CD8-positive, alpha-beta memory T cell (primary cell): Measurements from ENCODE around the gene RIN3. TPM values are rescaled to one million over a fixed set of nuclear protein-coding genes. Genes with fewer than 3 reads are reported as not detected.
"Not testable (repeated sequence)": the region's sequence is repeated elsewhere in the genome, so short reads cannot be mapped to it uniquely, and the experiment has no call there.

ENCODE experiments used
- CTCF ChIA-PET: fragments of 350-600 bp; sonication (Branson Sonifier 250); formaldehyde crosslinking; loops from one replicate; lab custom pipeline; 2021; ENCODE audit warnings: antibody characterized with exemption; lab: Charles Lee
- POLR2A ChIA-PET: fragments of 350-600 bp; sonication (Branson Sonifier 250); formaldehyde crosslinking; loops from one replicate; lab custom pipeline; 2021; ENCODE audit warnings: antibody characterized with exemption; lab: Charles Lee
- DNase-seq, 5 donors: peaks; one replicate each; pipeline versions ENCODE4 v3.0.0 to v3.0.0-alpha.2; 2020 to 2022; ENCODE audit warnings: mixed read lengths in 1 of 5
- H3K27ac ChIP-seq: one replicate; pipeline ENCODE4 v1.7.0; 2013; ENCODE audit warnings: low read depth, mild to moderate bottlenecking, low read length, moderate library complexity
- H3K27me3 ChIP-seq: 2 replicates; pipeline ENCODE4 v1.7.0; 2013; ENCODE audit warnings: low read length, mild to moderate bottlenecking; ENCODE audit not compliant: insufficient read depth, poor library complexity, severe bottlenecking
- H3K36me3 ChIP-seq: 2 replicates; pipeline ENCODE4 v1.7.0; 2013; ENCODE audit warnings: mild to moderate bottlenecking, low read length, moderate library complexity; ENCODE audit not compliant: insufficient read depth
- H3K4me1 ChIP-seq: 2 replicates; pipeline ENCODE4 v1.7.0; 2013; ENCODE audit warnings: mild to moderate bottlenecking, low read length, moderate library complexity; ENCODE audit not compliant: insufficient read depth
- H3K4me3 ChIP-seq: 2 replicates; pipeline ENCODE4 v1.7.0; 2013; ENCODE audit warnings: mild to moderate bottlenecking, low read length
- H3K9me3 ChIP-seq: 2 replicates; pipeline ENCODE4 v1.7.0; 2013; ENCODE audit warnings: mild to moderate bottlenecking, low read length
- H3K27ac Mint-ChIP-seq, 8 donors: one replicate each; pipeline ENCODE4 v1.8.0; 2020 to 2021; ENCODE audit warnings: mixed read lengths in 8 of 8, mild to moderate bottlenecking in 6 of 8, inconsistent platforms in 3 of 8, moderate library complexity in 3 of 8
- H3K27me3 Mint-ChIP-seq, 2 donors: one replicate each; pipeline ENCODE4 v1.8.0; 2020 to 2021; ENCODE audit warnings: mixed read lengths in 2 of 2, mild to moderate bottlenecking in 1 of 2, moderate library complexity in 1 of 2
- H3K36me3 Mint-ChIP-seq, 3 donors: one replicate each; pipeline ENCODE4 v1.8.0; 2020 to 2021; ENCODE audit warnings: mixed read lengths in 3 of 3, inconsistent platforms in 1 of 3, mild to moderate bottlenecking in 1 of 3
- H3K4me1 Mint-ChIP-seq, 3 donors: one replicate each; pipeline ENCODE4 v1.8.0; 2020 to 2021; ENCODE audit warnings: mixed read lengths in 3 of 3, inconsistent platforms in 1 of 3, mild to moderate bottlenecking in 1 of 3
- H3K4me3 Mint-ChIP-seq, 7 donors: one replicate each; pipeline ENCODE4 v1.8.0; 2020 to 2021; ENCODE audit warnings: mixed read lengths in 7 of 7, mild to moderate bottlenecking in 6 of 7, moderate library complexity in 4 of 7, inconsistent platforms in 2 of 7
- H3K9me3 Mint-ChIP-seq, 5 donors: one replicate each; pipeline ENCODE4 v1.8.0; 2020 to 2022; ENCODE audit warnings: mixed read lengths in 5 of 5, mild to moderate bottlenecking in 3 of 5, moderate library complexity in 2 of 5, inconsistent platforms in 1 of 5
- polyA plus RNA-seq: library from polyadenylated mRNA; unstranded; fragments of 300-500 nt; fragmentation: Illumina TruSeq; gene quantifications from one replicate; pipeline ENCODE4 v1.2.3, GENCODE V29; 2021
- total RNA-seq, 2 experiments: library from RNA; stranded (reverse); gene quantifications; one replicate each; pipeline ENCODE4 v1.2.3, GENCODE V29; 2021

Gene RIN3
- total and polyA plus RNA-seq, 3 experiments from 2014 or later: 31.9 to 47.4 (median 46.0) TPM

DNA sequence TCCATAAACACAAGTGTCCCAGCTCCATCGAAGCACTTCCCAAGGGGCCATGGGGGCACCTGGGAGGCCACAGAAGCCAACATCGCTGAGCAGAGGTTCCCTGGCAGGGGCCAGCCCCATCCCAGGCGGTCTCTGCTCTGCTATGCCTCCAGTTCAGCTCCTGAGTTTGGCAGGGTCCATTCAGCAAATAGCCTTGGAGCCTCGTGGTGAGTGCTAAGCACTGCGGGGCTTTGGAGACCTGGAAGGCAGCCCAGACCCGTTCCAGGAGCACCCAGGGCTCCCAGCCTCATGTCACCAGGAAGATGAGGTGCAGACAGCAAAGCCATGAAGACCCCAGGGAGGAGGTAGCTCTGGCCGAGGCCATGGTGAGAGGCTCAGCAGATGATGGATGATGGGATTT is 125.3 kb downstream of the RIN3 start:
- Histone ChIP-seq H3K36me3 (no peaks in the 10 kb centered on the region), H3K4me1 (no peaks in the 10 kb centered on the region), H3K27me3 (no peaks in the 10 kb centered on the region), H3K27ac (no peak overlapping the region), H3K9me3 (no peaks in the 10 kb centered on the region), H3K4me3 (no peak overlapping the region)
- ChIA-PET CTCF (no interaction called here), POLR2A (interaction anchor here (0.6 kb wide), 1 partner anchor 51 kb away, joined by 4 read pairs; no protein-coding TSS in a partner anchor)
- no peaks in the 10 kb centered on the region for H3K9me3 Mint-ChIP-seq
- H3K27me3 Mint-ChIP-seq: no peaks in the 10 kb centered on the region
- peaks cover 0 to 23% (median 0%) of the 10 kb centered on the region in 3 donors for H3K36me3 Mint-ChIP-seq
- no peak for DNase-seq
- H3K4me3 Mint-ChIP-seq: no peak overlapping the region
- H3K4me1 Mint-ChIP-seq: peaks cover 8 to 12% (median 10%) of the 10 kb centered on the region in 3 donors
- peak overlapping the region in 3 of 8 donors; percentile 1 to 63 (median 16) for H3K27ac Mint-ChIP-seq

DNA sequence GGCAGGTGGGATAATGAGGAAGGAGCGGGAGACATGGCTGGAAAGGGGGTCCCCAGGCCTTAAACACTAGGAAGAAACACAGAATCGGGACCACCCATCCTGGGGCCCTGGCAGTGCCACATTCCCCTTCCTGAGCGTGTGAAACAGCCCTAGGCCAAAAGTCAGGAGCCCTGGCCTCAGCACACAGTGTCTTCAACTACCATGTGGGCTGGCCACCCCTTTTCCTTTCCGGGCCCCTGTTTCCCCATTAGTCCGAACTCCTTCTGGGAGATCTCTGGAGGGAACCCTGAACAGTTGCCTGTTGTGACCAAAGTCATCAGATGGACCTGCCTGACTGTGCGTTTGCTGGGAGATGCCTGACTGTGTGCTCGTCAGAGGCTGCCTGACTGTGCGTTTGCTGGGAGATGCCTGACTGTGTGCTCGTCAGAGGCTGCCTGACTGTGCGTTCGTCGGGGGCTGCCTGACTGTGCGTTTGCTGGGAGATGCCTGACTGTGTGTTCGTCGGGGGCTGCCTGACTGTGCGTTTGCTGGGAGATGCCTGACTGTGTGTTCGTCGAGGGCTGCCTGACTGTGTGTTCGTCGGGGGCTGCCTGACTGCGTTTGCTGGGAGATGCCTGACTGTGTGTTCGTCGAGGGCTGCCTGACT is 126.0 kb downstream of the RIN3 start:
- H3K4me1 ChIP-seq, H3K4me3 ChIP-seq, H3K27me3 Mint-ChIP-seq, H3K27me3 ChIP-seq, CTCF ChIA-PET, H3K9me3 Mint-ChIP-seq, POLR2A ChIA-PET, H3K27ac ChIP-seq, H3K9me3 ChIP-seq, H3K4me3 Mint-ChIP-seq, H3K36me3 ChIP-seq, DNase-seq: not testable (repeated sequence)
- Mint-ChIP-seq H3K27ac (peak overlapping the region in 6 of 8 donors; percentile 16 to 77 (median 62)), H3K4me1 (peaks cover 8 to 12% (median 10%) of the 10 kb centered on the region in 3 donors), H3K36me3 (peaks cover 0 to 30% (median 3%) of the 10 kb centered on the region in 3 donors)

DNA sequence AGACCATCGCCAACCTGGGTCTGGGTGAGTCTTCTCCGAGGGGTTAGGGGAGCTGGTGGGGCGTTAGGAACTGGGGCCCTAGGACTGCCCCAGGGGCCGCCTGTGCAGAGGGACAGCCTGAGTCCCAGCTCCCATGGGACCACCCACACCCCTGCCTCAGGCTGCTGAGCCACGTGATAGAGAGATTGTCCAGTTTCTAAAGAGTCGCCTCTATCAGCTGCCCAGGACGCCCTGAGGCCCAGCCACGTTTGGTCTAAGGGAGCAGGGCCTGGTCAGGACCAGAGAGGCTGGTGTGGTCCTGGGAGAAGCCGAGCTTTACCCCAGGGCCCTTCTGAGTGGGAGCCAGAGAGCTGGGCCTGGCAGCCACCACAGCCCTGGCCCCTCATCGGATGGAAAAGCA is 127.7 kb downstream of the RIN3 start:
- Histone ChIP-seq H3K36me3 (no peaks in the 10 kb centered on the region), H3K4me1 (peaks cover 13% of the 10 kb centered on the region), H3K9me3 (no peaks in the 10 kb centered on the region), H3K27me3 (no peaks in the 10 kb centered on the region), H3K27ac (no peak overlapping the region), H3K4me3 (no peak overlapping the region)
- Mint-ChIP-seq H3K9me3 (no peaks in the 10 kb centered on the region), H3K27ac (peak overlapping the region in 1 of 8 donors; percentile 36), H3K36me3 (peaks cover 0 to 40% (median 11%) of the 10 kb centered on the region in 3 donors), H3K4me3 (no peak overlapping the region), H3K27me3 (no peaks in the 10 kb centered on the region), H3K4me1 (peaks cover 12 to 24% (median 13%) of the 10 kb centered on the region in 3 donors)
- ChIA-PET CTCF (no interaction called here), POLR2A (interaction anchor here (1.0 kb wide), 1 partner anchor 493 kb away, joined by 7 read pairs; no protein-coding TSS in a partner anchor)
- no peak for DNase-seq

DNA sequence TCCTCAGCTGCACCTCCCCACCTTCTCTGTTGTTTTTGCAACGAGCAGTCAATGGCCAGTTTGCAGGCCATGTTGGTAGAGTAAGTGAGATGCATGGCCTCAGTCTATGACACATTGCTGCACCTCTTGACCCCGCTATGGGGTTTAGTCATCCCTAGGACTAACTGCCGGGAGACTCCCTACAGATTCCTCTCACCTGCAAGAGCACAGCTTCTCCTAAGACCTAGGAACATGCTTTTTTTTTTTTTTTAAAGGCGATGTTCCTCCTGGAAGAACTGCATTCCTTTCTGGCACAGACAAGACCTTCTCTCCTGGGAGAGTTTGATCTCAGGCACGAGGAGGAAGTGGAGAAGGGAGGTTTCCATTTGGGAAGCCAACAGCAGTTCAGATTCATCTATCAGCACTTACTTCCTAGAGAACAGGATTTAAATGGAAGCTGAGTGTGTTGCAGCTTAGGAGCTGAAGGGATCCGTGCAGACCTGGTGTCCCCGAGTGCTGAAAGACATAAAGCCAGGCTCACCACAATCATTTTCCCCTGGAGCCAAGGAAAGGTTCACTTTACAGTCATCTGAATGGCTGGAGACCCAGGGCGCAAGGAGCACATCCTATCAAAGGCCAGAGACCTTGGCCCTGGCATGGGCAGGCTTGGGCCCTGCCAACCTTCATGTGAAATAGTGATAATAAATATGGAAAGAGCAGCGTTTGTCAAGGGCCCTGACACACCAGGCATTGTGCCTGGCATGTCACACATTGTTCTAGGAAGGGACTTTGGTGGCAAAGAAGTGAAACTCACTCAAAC is 130.8 kb downstream of the RIN3 start:
- no peaks in the 10 kb centered on the region for H3K36me3 ChIP-seq
- no peak overlapping the region for H3K4me3 ChIP-seq
- no peaks in the 10 kb centered on the region for H3K27me3 Mint-ChIP-seq
- H3K27ac ChIP-seq: no peak overlapping the region
- no peaks in the 10 kb centered on the region for H3K27me3 ChIP-seq
- ChIA-PET POLR2A (no interaction called here), CTCF (no interaction called here)
- H3K27ac Mint-ChIP-seq: peak overlapping the region in 4 of 8 donors; percentile 12 to 65 (median 36)
- H3K36me3 Mint-ChIP-seq: peaks cover 2 to 41% (median 11%) of the 10 kb centered on the region in 3 donors
- no peaks in the 10 kb centered on the region for H3K9me3 ChIP-seq
- peaks cover 44% of the 10 kb centered on the region for H3K4me1 ChIP-seq
- no peak for DNase-seq
- peaks cover 37 to 45% (median 43%) of the 10 kb centered on the region in 3 donors for H3K4me1 Mint-ChIP-seq
- H3K4me3 Mint-ChIP-seq: no peak overlapping the region
- no peaks in the 10 kb centered on the region for H3K9me3 Mint-ChIP-seq

DNA sequence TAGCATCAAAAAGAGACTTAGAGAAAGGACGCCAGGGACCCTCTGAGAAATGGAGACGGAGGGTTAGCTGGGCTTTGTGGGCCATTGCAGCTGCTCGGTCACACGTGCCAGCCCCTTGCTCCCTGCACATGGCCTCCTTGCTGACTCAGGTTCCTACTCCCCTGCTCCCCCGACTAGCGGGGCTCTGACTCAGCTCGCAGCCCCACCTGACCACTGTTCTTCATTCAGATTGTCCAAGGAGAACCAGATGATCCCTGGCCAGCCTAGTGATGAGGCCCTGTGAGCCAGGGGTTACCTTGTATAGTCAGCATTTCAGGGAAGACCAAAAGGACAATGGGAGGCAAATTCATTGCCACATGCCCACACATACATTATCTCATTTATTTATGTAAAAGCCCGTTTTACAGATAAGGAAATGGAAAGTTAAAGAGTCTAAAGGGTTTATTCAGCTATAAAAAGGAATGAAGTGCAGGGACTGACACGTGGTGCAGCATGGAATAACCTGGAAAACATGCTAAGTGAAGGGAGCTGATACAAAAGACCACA is 131.5 kb downstream of the RIN3 start:
- CTCF ChIA-PET: no interaction called here
- Histone ChIP-seq H3K36me3 (no peaks in the 10 kb centered on the region), H3K27me3 (no peaks in the 10 kb centered on the region), H3K9me3 (no peaks in the 10 kb centered on the region), H3K4me1 (peaks cover 51% of the 10 kb centered on the region), H3K27ac (no peak overlapping the region), H3K4me3 (no peak overlapping the region)
- peak overlapping the region; percentile 9 to 90 (median 70) for H3K27ac Mint-ChIP-seq
- no peak overlapping the region for H3K4me3 Mint-ChIP-seq
- no peaks in the 10 kb centered on the region for H3K9me3 Mint-ChIP-seq
- peaks cover 44 to 50% (median 48%) of the 10 kb centered on the region in 3 donors for H3K4me1 Mint-ChIP-seq
- POLR2A ChIA-PET: no interaction called here
- H3K36me3 Mint-ChIP-seq: peaks cover 2 to 41% (median 11%) of the 10 kb centered on the region in 3 donors
- no peak for DNase-seq
- H3K27me3 Mint-ChIP-seq: no peaks in the 10 kb centered on the region

DNA sequence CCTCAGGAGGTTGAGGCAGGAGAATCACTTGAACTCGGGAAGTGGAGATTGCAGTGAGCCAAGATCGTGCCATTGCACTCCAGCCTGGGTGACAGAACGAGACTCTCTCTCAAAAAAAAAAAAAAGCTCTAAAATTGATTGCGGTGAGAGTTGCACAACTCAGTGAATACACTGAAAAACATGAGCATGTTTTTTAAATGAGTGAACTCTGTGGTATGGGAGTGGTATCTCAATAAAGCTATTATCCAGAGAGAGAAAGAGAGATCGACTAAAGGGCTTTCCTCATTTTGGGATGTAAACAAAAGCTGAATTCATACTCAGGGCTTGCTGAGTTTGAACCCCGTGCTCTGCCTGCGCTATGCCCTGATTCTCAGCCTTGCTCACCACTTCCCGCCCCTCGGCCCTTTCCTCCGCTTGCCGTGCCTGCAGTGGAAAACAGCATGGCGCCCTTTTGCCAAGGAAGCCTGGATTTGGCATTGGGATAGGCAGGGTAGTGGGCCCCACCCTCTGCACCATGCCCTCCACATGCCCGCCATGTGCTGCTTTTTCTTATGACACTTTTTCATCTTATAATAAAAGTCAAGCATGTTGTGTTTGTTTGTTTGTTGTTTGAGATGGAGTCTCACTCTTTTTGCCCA is 132.4 kb downstream of the RIN3 start:
- CTCF ChIA-PET: interaction anchor here (0.8 kb wide), 1 partner anchor 10 kb away, joined by 4 read pairs; no protein-coding TSS in a partner anchor
- POLR2A ChIA-PET: no interaction called here
- Mint-ChIP-seq H3K9me3 (no peaks in the 10 kb centered on the region), H3K4me1 (peaks cover 53 to 59% (median 57%) of the 10 kb centered on the region in 3 donors), H3K27me3 (no peaks in the 10 kb centered on the region), H3K4me3 (peak overlapping the region in 1 of 7 donors; percentile 80), H3K27ac (peak overlapping the region; percentile 45 to 95 (median 87)), H3K36me3 (peaks cover 2 to 42% (median 11%) of the 10 kb centered on the region in 3 donors)
- Histone ChIP-seq H3K9me3 (no peaks in the 10 kb centered on the region), H3K4me1 (peaks cover 60% of the 10 kb centered on the region), H3K27ac (no peak overlapping the region), H3K27me3 (no peaks in the 10 kb centered on the region), H3K36me3 (no peaks in the 10 kb centered on the region), H3K4me3 (no peak overlapping the region)
- DNase-seq: no peak

DNA sequence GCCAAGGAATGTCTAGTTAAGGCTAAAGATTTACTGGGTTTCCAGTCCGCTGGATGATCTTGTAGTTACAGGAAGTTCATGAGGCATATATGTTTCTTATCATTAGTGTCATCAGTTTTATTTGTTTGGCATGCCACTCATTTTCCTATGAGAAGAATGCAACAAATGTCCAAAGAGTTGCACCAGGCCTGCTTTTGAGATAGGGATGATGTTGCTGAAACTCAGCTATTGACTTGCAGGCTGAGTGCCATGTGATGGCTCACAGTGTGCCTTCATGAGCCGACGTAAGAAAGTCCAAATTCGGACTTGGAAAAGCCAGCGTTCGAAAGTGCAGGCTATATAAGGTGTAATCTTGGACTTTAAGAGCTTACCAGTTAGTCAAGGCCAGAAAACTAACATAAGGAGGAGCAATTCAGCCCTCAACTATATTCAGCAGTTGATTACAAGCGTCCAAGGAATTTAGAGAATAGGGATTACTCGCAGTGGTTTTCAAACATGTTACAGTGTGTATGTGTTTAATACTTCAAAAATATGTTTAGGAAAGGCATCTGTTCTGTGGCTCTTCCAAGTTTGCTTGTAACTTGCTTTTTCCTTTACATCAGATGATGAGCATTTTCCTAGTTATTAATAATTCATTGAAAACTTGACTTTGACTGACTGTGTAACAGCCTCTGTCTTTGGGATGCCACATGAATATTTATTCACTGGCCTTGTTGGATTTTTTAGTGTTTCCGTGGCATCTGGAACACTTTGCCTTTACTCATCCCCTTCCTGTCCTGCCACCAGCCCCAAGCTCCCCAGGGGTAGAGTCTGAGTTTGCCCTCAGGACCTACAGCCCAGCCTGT is 133.6 kb downstream of the RIN3 start:
- H3K36me3 ChIP-seq: no peaks in the 10 kb centered on the region
- ChIA-PET CTCF (interaction anchor here (1.1 to 8.1 kb wide), 2 partner anchors 33 to 58 kb away, joined by 3 to 58 read pairs; no protein-coding TSS in a partner anchor), POLR2A (interaction anchor here (0.6 kb wide), 1 partner anchor 23 kb away, joined by 7 read pairs; no protein-coding TSS in a partner anchor)
- Mint-ChIP-seq H3K27ac (peak overlapping the region; percentile 30 to 100 (median 94)), H3K36me3 (peaks cover 2 to 39% (median 11%) of the 10 kb centered on the region in 3 donors), H3K4me3 (peak overlapping the region in 5 of 7 donors; percentile 2 to 80 (median 60)), H3K4me1 (peaks cover 60 to 71% (median 66%) of the 10 kb centered on the region in 3 donors), H3K9me3 (no peaks in the 10 kb centered on the region), H3K27me3 (peaks cover 0 to 3% of the 10 kb centered on the region in 2 donors)
- DNase-seq: no peak
- no peaks in the 10 kb centered on the region for H3K9me3 ChIP-seq
- peaks cover 64% of the 10 kb centered on the region for H3K4me1 ChIP-seq
- no peaks in the 10 kb centered on the region for H3K27me3 ChIP-seq
- no peak overlapping the region for H3K27ac ChIP-seq
- peak overlapping the region; percentile 17 for H3K4me3 ChIP-seq
